ENCODE data around the gene GPR89A.
"Not testable (repeated sequence)": the region's sequence is repeated elsewhere in the genome, so short reads cannot be mapped to it uniquely, and the experiment has no call there.

DNA sequence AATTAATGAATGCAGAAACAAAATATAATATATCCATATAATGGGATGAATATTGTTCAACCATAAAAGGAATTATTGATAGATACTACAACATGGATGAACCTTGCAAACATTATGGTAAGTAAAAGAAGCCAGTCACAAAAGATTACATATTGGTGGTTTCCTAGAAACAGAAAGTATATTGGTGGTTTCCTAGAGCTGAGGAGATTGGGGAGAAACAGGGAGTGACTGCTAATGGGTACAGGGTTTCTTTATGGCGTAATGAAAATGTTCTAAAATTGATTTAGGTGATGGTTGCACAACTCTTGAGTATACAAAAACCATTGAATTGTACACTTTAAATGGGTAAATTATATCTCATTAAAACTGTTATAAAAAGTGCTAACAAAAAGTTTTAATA, 14.4 kb downstream of the GPR89A start:
- TF ChIP-seq REST, HNF4G (IDR thresholded peaks at IDR 0.05): not testable (repeated sequence)
